ENCODE data around the gene OLFML3.

OLFML3 gene

DNA sequence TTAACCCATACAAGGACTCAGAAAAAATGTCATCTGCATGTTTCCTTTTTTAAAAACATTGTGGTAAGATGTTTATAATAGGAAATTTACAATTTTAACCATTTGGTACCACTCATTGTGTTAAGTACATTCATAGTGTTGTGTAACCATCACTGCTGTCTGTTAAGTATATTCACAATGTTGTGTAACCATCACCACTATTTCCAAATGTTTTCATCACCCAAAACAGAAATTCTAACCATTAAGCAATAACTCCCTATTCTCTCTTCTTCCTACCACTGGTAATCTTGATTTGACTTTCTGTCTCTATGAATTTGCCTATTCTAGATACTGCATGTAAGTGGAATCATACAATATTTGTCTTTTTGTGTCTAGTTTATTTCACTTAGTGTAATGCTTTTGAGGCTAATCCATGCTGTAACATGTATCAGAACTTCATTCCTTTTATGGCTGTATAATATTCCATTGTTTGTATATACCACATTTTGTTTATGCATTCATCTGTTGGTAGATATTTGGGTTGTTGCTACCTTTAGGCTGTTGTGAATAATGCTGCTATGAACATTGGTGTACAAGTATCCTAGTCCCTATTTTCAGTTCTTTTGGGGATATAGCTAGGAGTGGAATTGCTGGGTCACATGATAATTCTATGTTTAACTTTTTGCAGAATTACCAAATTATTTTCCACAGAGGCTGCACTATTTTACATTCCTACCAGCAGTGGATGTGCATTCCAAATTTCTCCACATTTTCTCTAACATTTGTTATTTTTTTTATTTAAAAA, 36.1 kb upstream of the OLFML3 start:
- peak; percentile 58 to 92 for DNase-seq (ENCODE audit: low read depth in 1 of 2, low spot score in 1 of 2)
- H3K4me3 ChIP-seq (replicated peaks; ENCODE audit: insufficient read depth, low read length): no peak overlapping the region
- no peaks in the 10 kb centered on the region for H3K27me3 ChIP-seq (ENCODE audit: insufficient read depth, poor library complexity, severe bottlenecking)
- H3K27ac ChIP-seq (replicated peaks): peak overlapping the region; percentile 81
- TF ChIP-seq SPI1 (IDR thresholded peaks at IDR 0.05; ENCODE audit: borderline replicate concordance, low read depth) (no peak), POLR2AphosphoS5 (IDR thresholded peaks at IDR 0.05; ENCODE audit: low read depth) (peak; percentile 42; the same call in 1 of the 2 replicates)

DNA sequence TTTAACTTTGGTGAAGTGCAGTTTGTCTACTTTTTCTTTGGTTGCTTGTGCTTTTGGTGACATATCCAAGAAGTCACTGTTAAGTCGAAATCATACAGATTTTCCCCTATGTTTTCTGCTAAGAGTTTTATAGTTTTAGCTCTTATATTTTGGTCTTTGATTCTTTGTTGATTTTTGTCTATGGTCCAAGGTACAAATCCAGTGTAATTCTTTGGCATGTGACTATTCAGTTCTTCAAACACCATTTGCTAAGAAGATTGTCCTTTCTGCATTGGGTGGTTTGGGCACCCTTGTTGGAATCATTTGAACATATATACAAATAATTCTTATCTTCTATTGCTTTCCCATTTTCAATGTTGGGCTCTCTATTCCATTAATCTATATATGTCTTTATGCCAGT, 33.9 kb upstream of the OLFML3 start:
- no peak for DNase-seq (ENCODE audit: low read depth in 1 of 2, low spot score in 1 of 2)
- Histone ChIP-seq H3K4me3 (replicated peaks; ENCODE audit: insufficient read depth, low read length) (no peak overlapping the region), H3K27me3 (ENCODE audit: insufficient read depth, poor library complexity, severe bottlenecking) (no peaks in the 10 kb centered on the region), H3K27ac (replicated peaks) (peak overlapping the region; percentile 81)
- TF ChIP-seq POLR2AphosphoS5 (IDR thresholded peaks at IDR 0.05; ENCODE audit: low read depth) (no peak), SPI1 (IDR thresholded peaks at IDR 0.05; ENCODE audit: borderline replicate concordance, low read depth) (no peak)
- TF ChIP-seq, protein P1, sequence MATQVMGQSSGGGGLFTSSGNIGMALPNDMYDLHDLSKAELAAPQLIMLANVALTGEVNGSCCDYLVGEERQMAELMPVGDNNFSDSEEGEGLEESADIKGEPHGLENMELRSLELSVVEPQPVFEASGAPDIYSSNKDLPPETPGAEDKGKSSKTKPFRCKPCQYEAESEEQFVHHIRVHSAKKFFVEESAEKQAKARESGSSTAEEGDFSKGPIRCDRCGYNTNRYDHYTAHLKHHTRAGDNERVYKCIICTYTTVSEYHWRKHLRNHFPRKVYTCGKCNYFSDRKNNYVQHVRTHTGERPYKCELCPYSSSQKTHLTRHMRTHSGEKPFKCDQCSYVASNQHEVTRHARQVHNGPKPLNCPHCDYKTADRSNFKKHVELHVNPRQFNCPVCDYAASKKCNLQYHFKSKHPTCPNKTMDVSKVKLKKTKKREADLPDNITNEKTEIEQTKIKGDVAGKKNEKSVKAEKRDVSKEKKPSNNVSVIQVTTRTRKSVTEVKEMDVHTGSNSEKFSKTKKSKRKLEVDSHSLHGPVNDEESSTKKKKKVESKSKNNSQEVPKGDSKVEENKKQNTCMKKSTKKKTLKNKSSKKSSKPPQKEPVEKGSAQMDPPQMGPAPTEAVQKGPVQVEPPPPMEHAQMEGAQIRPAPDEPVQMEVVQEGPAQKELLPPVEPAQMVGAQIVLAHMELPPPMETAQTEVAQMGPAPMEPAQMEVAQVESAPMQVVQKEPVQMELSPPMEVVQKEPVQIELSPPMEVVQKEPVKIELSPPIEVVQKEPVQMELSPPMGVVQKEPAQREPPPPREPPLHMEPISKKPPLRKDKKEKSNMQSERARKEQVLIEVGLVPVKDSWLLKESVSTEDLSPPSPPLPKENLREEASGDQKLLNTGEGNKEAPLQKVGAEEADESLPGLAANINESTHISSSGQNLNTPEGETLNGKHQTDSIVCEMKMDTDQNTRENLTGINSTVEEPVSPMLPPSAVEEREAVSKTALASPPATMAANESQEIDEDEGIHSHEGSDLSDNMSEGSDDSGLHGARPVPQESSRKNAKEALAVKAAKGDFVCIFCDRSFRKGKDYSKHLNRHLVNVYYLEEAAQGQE (IDR thresholded peaks at IDR 0.05; ENCODE audit: insufficient replicate concordance, low read depth): no peak
- TF ChIP-seq, protein P2, sequence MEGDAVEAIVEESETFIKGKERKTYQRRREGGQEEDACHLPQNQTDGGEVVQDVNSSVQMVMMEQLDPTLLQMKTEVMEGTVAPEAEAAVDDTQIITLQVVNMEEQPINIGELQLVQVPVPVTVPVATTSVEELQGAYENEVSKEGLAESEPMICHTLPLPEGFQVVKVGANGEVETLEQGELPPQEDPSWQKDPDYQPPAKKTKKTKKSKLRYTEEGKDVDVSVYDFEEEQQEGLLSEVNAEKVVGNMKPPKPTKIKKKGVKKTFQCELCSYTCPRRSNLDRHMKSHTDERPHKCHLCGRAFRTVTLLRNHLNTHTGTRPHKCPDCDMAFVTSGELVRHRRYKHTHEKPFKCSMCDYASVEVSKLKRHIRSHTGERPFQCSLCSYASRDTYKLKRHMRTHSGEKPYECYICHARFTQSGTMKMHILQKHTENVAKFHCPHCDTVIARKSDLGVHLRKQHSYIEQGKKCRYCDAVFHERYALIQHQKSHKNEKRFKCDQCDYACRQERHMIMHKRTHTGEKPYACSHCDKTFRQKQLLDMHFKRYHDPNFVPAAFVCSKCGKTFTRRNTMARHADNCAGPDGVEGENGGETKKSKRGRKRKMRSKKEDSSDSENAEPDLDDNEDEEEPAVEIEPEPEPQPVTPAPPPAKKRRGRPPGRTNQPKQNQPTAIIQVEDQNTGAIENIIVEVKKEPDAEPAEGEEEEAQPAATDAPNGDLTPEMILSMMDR (IDR thresholded peaks at IDR 0.05; ENCODE audit: insufficient read depth, low read length): no peak

DNA sequence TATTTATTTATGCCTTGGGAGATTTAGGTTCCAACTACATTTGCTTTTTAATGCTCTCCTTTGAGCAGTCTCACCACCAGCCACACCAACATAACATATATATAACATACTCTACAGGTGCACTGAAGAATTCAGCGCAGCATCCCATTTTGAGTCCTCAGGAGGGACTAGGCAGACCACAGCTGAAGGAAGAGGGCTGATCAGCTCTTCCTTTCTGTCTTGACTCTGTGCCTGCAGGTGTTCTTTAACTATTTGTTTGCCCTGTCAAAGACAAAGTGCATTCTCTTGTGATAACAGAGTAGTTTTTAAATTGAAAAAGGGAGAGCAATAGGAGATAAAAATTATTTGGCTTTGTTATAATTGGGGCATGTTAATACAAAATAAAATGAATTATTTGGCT, 33.2 kb upstream of the OLFML3 start:
- Histone ChIP-seq H3K27me3 (ENCODE audit: insufficient read depth, poor library complexity, severe bottlenecking) (no peaks in the 10 kb centered on the region), H3K27ac (replicated peaks) (peak overlapping the region; percentile 81), H3K4me3 (replicated peaks; ENCODE audit: insufficient read depth, low read length) (no peak overlapping the region)
- DNase-seq (ENCODE audit: low read depth in 1 of 2, low spot score in 1 of 2): no peak
- TF ChIP-seq, protein P1 (IDR thresholded peaks at IDR 0.05; ENCODE audit: insufficient replicate concordance, low read depth): no peak
- TF ChIP-seq GABPA (IDR thresholded peaks at IDR 0.05; ENCODE audit: low read depth): no peak
- no peak for TF ChIP-seq SPI1 (IDR thresholded peaks at IDR 0.05; ENCODE audit: borderline replicate concordance, low read depth)
- TF ChIP-seq POLR2AphosphoS5 (IDR thresholded peaks at IDR 0.05; ENCODE audit: low read depth): no peak

DNA sequence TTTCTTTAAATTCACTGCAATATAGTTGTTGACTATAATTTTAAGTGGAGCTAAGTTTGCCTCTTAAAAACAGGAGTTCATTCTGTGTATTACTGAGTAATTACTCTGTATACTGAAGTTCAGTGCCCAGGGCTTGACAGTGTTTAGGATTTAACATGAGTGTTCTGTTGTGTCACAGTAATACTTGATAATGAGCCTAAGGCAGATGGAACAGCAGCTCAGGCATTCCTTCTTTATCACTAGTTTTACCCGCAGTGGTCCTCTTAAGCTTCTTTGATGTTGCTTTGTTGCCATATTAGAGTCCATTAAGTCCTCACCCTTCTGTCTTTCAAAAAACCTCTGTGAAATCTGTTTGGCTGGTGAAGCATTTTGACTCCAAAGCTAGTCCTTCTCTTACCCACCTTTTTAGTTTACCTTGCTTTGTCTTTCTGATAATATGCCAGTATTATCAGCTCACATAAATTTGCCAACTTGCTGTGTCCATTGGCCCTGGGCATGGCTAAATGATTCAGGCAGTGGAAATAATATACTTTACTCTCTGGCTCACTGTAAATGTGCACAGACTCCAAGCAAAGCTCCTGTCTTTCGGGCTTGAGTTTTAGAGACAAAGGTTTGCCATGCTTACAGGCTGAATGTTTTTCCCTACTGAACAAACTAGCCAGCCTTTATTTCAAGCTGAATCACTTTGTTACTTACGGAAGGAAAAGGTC, 32.4 kb upstream of the OLFML3 start:
- no peaks in the 10 kb centered on the region for H3K27me3 ChIP-seq (ENCODE audit: insufficient read depth, poor library complexity, severe bottlenecking)
- no peak for DNase-seq (ENCODE audit: low read depth in 1 of 2, low spot score in 1 of 2)
- TF ChIP-seq, protein P1 (IDR thresholded peaks at IDR 0.05; ENCODE audit: insufficient replicate concordance, low read depth): no peak
- TF ChIP-seq, protein P2 (IDR thresholded peaks at IDR 0.05; ENCODE audit: insufficient read depth, low read length): no peak
- TF ChIP-seq GABPA (IDR thresholded peaks at IDR 0.05; ENCODE audit: low read depth) (no peak), POLR2AphosphoS5 (IDR thresholded peaks at IDR 0.05; ENCODE audit: low read depth) (no peak), SPI1 (IDR thresholded peaks at IDR 0.05; ENCODE audit: borderline replicate concordance, low read depth) (no peak)
- H3K4me3 ChIP-seq (replicated peaks; ENCODE audit: insufficient read depth, low read length): no peak overlapping the region
- peak overlapping the region; percentile 81 for H3K27ac ChIP-seq (replicated peaks)

Data from HL-60 (cell line).